ENCODE data around the gene BAG1.

DNA sequence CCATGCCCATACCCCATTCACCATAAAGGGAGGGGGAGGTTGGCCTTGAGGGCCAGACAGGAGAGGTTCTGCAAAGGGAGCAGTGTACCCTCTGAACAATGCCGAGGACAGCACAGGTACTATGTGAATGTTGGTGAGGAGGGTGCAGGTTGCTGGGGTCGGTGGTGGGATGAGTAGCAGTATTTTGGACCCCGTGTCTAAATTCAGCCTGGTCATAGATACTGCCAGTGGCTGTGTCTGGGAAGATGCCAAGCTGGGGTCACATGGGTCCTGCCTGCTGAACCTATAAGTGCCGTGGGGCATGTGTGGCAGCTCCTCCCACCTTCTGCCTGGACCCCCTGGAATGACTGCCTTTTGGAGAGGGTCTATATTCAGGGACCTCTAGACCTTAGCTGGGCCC, 35.9 kb downstream of the BAG1 start:
- no peak for TF ChIP-seq CTCF (conservative IDR thresholded peaks at IDR 0.05; ENCODE audit: low read depth, low read length)
- TF ChIP-seq EZH2 (IDR thresholded peaks at IDR 0.05; ENCODE audit: borderline replicate concordance, low read depth, low read length, poor library complexity, severe bottlenecking) = no peak
